HepG2 (cell line): ENCODE results near the gene BBS9.

Experiments
- FOXA3 ChIP-seq: IDR thresholded peaks from 2 replicates; pipeline ENCODE4 v1.6.1; 2016; ENCODE audit warnings: missing genetic modification reagents, missing compliant biosample characterization
- PAF1 ChIP-seq: IDR thresholded peaks from 2 replicates; pipeline ENCODE4 v1.6.1; 2016; ENCODE audit warnings: missing genetic modification reagents, missing compliant biosample characterization
- PHF21A ChIP-seq: sonication (generic); formaldehyde crosslinking; IDR thresholded peaks from 2 replicates; pipeline ENCODE4 v1.5.0; 2020; ENCODE audit warnings: mild to moderate bottlenecking, missing genetic modification reagents
- ZNF138 ChIP-seq: sonication (generic); formaldehyde crosslinking; IDR thresholded peaks from 2 replicates; pipeline ENCODE4 v1.5.0; 2020; ENCODE audit warnings: mild to moderate bottlenecking, low read depth, missing genetic modification reagents
- TF ChIP-seq, protein P1 (sequence below): sonication (generic); formaldehyde crosslinking; IDR thresholded peaks from 2 replicates; pipeline ENCODE4 v1.5.0; 2020; ENCODE audit warnings: mild to moderate bottlenecking, missing genetic modification reagents, moderate library complexity

DNA sequence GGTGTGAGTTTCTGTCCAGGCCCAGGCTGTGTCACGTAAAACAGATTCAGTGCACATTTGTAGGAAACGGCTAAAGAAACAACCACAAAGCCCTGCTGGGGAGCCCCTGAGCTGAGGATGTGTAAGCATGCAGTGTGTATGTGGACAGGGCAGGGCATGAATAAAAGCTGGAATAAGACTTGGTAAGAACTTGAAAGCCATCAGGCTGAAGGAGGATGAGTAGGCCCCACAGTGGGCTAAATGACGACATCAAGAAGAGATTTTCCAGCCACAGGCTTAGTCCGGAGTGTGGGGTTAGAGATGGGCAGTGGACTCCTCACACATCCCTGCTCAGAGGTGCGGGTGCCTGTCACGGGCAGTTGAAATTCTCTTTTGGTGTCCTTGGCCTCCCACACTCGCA, 505.2 kb downstream of the BBS9 start:
- no peak for TF ChIP-seq PHF21A
- no peak for TF ChIP-seq FOXA3 (CRISPR knock-in tag)
- no peak for TF ChIP-seq ZNF138
- TF ChIP-seq, protein P1, sequence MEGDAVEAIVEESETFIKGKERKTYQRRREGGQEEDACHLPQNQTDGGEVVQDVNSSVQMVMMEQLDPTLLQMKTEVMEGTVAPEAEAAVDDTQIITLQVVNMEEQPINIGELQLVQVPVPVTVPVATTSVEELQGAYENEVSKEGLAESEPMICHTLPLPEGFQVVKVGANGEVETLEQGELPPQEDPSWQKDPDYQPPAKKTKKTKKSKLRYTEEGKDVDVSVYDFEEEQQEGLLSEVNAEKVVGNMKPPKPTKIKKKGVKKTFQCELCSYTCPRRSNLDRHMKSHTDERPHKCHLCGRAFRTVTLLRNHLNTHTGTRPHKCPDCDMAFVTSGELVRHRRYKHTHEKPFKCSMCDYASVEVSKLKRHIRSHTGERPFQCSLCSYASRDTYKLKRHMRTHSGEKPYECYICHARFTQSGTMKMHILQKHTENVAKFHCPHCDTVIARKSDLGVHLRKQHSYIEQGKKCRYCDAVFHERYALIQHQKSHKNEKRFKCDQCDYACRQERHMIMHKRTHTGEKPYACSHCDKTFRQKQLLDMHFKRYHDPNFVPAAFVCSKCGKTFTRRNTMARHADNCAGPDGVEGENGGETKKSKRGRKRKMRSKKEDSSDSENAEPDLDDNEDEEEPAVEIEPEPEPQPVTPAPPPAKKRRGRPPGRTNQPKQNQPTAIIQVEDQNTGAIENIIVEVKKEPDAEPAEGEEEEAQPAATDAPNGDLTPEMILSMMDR (CRISPR knock-in tag) = no peak
- no peak for TF ChIP-seq PAF1 (CRISPR knock-in tag)
